ENCODE data around the gene SUPV3L1. TPM values are rescaled to one million over a fixed set of nuclear protein-coding genes. Genes with fewer than 3 reads are reported as not detected.

Gene SUPV3L1
- total and polyA plus RNA-seq, 7 donors = 20.8 to 36.2 (median 26.3) TPM

GRCh38 chr10:69232736-69233480, 52.9 kb downstream of the SUPV3L1 start:
- no peak overlapping the region for H3K4me3 ChIP-seq
- intact Hi-C loops (cut with DNase I) = no loop called here
- TF ChIP-seq POLR2AphosphoS5 (IDR thresholded peaks at IDR 0.05) = no peak
- TF ChIP-seq CTCF (IDR thresholded peaks at IDR 0.05) = no peak
- TF ChIP-seq EP300 (IDR thresholded peaks at IDR 0.05) = no peak
- no peak for TF ChIP-seq POLR2A (IDR thresholded peaks at IDR 0.05)
- peak overlapping the region in 1 of 4 donors; percentile 18 for H3K27ac ChIP-seq
- no peaks in the 10 kb centered on the region for H3K9me3 ChIP-seq
- no peaks in the 10 kb centered on the region for H3K36me3 ChIP-seq
- no peaks in the 10 kb centered on the region for H3K27me3 ChIP-seq
- 26 to 61% methylated on average over 22 of the region's 22 CpGs for WGBS, 2 donors
- DNase-seq = no peak
- peaks cover 0 to 5% (median 0%) of the 10 kb centered on the region in 4 donors for H3K4me1 ChIP-seq

DNA sequence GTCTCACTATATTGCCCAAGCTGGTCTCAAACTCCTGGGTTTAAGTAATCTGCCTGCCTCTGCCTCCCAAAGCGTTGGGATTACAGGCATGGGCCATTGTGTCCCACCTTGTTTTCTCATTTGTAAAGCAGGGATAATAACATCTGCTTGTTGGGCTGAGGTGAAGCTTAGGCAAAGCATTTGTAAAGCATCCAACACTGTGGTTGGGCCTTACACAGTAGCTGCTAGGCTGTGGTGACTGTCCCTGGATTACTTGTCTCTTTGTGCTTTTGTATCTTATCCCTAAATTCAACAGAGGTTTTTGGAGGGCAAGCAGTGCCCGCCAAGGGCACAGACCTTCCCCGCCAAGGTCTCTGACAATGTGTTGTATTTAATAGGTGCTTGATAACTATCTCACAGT, 54.4 kb downstream of the SUPV3L1 start:
- Histone ChIP-seq H3K27ac (no peak overlapping the region), H3K4me1 (peaks cover 0 to 6% (median 0%) of the 10 kb centered on the region in 4 donors), H3K9me3 (no peaks in the 10 kb centered on the region), H3K36me3 (no peaks in the 10 kb centered on the region), H3K4me3 (no peak overlapping the region), H3K27me3 (no peaks in the 10 kb centered on the region)
- intact Hi-C loops (cut with DNase I) = no loop called here
- no peak for TF ChIP-seq EP300 (IDR thresholded peaks at IDR 0.05)
- no peak for TF ChIP-seq POLR2A (IDR thresholded peaks at IDR 0.05)
- no peak for TF ChIP-seq POLR2AphosphoS5 (IDR thresholded peaks at IDR 0.05)
- TF ChIP-seq CTCF (IDR thresholded peaks at IDR 0.05) = no peak
- 96 to 99% methylated on average over 3 of the region's 3 CpGs for WGBS, 2 donors
- DNase-seq = no peak

DNA sequence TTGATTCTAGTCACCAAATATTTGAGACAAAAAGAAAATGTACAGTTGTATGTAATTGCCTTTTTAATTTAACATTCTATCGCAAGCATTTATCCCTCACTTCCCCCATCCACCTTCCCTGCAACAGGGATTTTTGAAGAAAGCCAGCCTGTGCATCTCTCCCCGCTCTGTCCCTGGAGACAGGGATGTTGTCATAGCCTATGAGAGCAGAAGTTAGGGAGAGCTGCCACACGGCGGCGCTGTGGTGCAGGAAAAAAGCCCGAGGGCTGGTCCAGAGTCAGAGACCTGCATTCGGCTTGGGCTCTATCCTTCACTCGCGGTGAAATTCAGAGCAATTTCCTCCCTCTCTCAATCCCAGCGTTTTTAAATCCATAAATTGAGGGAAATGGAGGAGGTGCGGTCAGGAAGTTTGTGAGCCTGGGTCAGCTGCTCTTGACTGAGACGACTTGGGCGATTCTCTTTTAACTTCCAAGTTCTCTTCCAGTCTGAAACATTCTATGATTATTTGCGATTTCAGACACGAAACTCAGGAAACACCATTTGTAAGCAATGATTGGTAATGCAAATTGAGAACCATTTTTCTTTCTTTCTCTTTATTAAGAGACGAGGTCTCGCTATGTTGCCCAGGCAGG, 57.6 kb downstream of the SUPV3L1 start:
- WGBS, 2 donors = 23 to 28% methylated on average over 17 of the region's 17 CpGs
- intact Hi-C loops (cut with DNase I) = loop anchor here (1.0 to 5.0 kb wide), 3 partner anchors 155 to 400 kb away; no protein-coding TSS in a partner anchor
- H3K27ac ChIP-seq = no peak overlapping the region
- no peaks in the 10 kb centered on the region for H3K27me3 ChIP-seq
- H3K4me3 ChIP-seq = no peak overlapping the region
- DNase-seq = peak; percentile 93
- H3K36me3 ChIP-seq = no peaks in the 10 kb centered on the region
- no peaks in the 10 kb centered on the region for H3K9me3 ChIP-seq
- no peak for TF ChIP-seq POLR2A (IDR thresholded peaks at IDR 0.05)
- TF ChIP-seq EP300 (IDR thresholded peaks at IDR 0.05) = no peak
- peak; percentile 82 to 98 (median 92) for TF ChIP-seq CTCF (IDR thresholded peaks at IDR 0.05)
- TF ChIP-seq POLR2AphosphoS5 (IDR thresholded peaks at IDR 0.05) = peak in 1 of 4 donors; percentile 51
- H3K4me1 ChIP-seq = peaks cover 0 to 12% (median 0%) of the 10 kb centered on the region in 4 donors

DNA sequence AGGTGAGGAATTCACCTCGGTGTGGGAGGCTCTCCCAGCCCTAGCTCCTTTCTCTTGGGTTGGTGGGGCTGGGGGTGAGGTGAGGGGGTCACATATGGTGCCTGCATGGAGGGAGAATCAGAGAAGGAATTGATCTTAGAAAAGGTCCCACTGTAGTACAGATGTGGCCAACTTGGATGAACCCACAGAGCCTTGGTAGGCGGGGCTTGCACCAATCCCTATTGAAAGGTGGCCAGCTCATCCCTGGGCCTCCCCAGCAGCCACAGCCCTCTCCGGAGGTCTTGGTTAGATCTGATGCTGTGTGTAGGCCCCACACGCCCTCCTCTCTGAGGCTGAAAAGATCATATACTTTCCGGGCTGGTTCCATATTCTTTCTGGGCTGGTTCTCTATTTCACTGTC, 59.1 kb downstream of the SUPV3L1 start:
- H3K27ac ChIP-seq = no peak overlapping the region
- 76 to 92% methylated on average over 5 of the region's 5 CpGs for WGBS, 2 donors

More for the DNA sequence above, 59.1 kb downstream of the SUPV3L1 start:
- DNase-seq = no peak
- intact Hi-C loops (cut with DNase I) = loop anchor here (5.0 kb wide), 2 partner anchors 273 to 398 kb away; no protein-coding TSS in a partner anchor
- no peaks in the 10 kb centered on the region for H3K27me3 ChIP-seq
- H3K4me1 ChIP-seq = peaks cover 0 to 12% (median 0%) of the 10 kb centered on the region in 4 donors
- H3K4me3 ChIP-seq = no peak overlapping the region
- no peak for TF ChIP-seq POLR2A (IDR thresholded peaks at IDR 0.05)
- TF ChIP-seq CTCF (IDR thresholded peaks at IDR 0.05) = no peak
- TF ChIP-seq EP300 (IDR thresholded peaks at IDR 0.05) = no peak
- no peak for TF ChIP-seq POLR2AphosphoS5 (IDR thresholded peaks at IDR 0.05)
- H3K9me3 ChIP-seq = no peaks in the 10 kb centered on the region
- no peaks in the 10 kb centered on the region for H3K36me3 ChIP-seq

All from sigmoid colon (tissue), 7 donors.